ENCODE data around the gene CCL25. TPM values are rescaled to one million over a fixed set of nuclear protein-coding genes. Genes with fewer than 3 reads are reported as not detected.

The CCL25 gene, protein sequence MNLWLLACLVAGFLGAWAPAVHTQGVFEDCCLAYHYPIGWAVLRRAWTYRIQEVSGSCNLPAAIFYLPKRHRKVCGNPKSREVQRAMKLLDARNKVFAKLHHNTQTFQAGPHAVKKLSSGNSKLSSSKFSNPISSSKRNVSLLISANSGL
- total RNA-seq = not detected in 2 replicates

DNA sequence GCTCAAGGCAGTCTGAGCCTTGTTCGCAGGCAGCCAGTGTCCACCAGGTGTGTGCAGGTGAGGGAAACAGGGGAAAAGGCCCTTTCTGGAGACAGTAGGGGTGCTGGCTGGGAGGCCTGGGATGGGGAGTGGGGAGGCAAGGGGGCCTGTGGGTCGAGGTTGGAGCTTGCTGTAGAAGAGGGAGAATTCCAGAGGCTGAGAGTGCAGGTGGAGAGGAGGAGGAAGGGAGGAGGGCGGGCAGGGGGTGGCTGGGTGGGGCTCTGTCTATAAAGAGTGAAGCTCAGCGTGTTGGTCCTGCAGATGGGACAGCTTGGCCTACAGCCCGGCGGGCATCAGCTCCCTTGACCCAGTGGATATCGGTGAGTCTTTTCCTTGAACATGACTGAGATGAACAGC lies at the start of gene CCL25:
Gene CCL25, plus strand, starts transcription at position 297 of the 396 bp plus-strand sequence. CDS start 290 bp downstream, outside the sequence.

GRCh38 chr19:8005534-8006256 lies 46.9 kb upstream of the CCL25 start, which contains the start of gene ELAVL1:
Gene ELAVL1, minus strand, starts transcription at chr19:8005641. Its CDS starts 13,826 bp downstream, at chr19:7991815.

Other genes starting within 250 kb of the CCL25 start
- 9.6 and 13.8 TPM in 2 replicates for gene EVI5L, start 222.5 kb upstream of the CCL25 start, total RNA-seq
- not detected in 2 replicates for gene PRR36, start 178.4 kb upstream of the CCL25 start, total RNA-seq
- 1.5 and 2.0 TPM in 2 replicates for gene LRRC8E, start 164.2 kb upstream of the CCL25 start, total RNA-seq
- gene MAP2K7, start 148.9 kb upstream of the CCL25 start, total RNA-seq = 8.6 and 11.7 TPM in 2 replicates
- gene TGFBR3L, start 137.9 kb upstream of the CCL25 start, total RNA-seq = 0.43 and 0.93 TPM in 2 replicates
- 19.5 and 25.6 TPM in 2 replicates for gene SNAPC2, start 132.4 kb upstream of the CCL25 start, total RNA-seq
- gene CTXN1, start 126.6 kb upstream of the CCL25 start, total RNA-seq = 6.0 and 11.0 TPM in 2 replicates
- 51.7 and 52.0 TPM in 2 replicates for gene TIMM44, start 109.1 kb upstream of the CCL25 start, total RNA-seq
- 48.4 and 69.4 TPM in 2 replicates for gene ELAVL1, start 47.1 kb upstream of the CCL25 start, total RNA-seq
- gene FBN3, start 96.8 kb downstream of the CCL25 start, total RNA-seq = not detected in 2 replicates
- 2.0 and 2.4 TPM in 2 replicates for gene CERS4, start 156.6 kb downstream of the CCL25 start, total RNA-seq

All from thoracic aorta endothelial cell (primary cell).